NCI-H2029 treated with DMSO at 0.1 percent for 48 hours (cell line): ENCODE data around the gene TEX22.

Experiments used
- DNase-seq: peaks from one replicate; lab custom pipeline; 2025; lab: John Stamatoyannopoulos, UW

TEX22 gene

DNA sequence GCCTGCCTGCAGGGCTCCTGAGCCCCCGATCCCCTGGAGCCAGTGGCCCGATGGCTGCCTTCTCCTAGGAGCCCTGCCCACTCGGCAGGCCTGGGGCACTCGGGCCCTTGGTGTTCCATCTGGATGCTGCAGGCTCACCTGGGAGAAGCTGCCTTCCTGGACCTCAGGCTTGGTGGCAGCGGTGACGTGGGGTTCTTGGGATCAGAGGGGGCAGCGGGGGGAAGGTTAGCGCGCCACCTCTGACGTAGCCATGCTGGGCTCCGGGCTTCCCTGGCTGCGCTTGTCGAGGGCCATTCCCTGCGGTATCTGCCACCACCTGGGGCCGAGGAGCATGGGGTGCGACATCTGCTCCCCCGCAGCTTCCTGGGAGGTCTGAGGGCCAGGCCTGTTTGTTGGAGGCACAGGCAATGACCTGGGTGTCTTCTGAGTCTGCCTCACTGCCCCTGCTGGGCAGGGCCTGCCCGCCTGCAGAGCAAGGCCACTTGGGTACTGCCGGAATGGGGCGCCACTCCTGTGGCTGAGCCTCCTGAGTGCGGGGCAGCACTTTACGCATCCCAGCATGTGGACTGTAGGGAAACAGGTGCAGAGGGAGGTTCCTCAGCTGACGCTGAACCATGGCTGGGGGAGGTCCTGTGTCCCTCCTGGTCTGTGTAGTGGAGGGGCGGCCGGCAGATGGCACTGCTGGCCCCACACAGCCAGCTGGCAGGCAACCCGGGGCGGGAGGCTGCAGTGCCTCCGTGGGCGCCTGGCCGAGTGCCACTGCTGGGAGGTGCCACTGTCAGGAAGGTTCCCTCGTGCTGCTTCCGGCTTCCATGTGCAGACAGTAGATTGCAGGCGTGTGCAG lies 41.6 kb downstream of the TEX22 start:
- no peak for DNase-seq

DNA sequence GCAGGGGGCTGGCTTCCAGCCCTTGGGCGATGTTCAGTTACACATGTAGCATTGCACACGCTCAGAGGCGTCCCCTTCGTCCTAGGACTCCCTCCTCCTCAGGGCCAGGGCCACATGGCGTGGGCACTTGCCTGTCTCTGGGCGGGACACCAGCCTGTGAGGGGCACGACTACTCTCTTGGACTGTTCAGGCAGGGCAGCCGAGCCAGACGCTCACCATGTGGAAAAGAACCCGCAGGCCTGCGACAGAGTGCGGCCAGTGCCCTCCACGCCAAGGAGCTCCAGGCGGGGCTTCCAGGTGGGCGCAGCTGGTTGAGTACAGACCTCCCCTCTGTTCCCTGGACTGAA lies 42.2 kb downstream of the TEX22 start:
- DNase-seq: no peak

DNA sequence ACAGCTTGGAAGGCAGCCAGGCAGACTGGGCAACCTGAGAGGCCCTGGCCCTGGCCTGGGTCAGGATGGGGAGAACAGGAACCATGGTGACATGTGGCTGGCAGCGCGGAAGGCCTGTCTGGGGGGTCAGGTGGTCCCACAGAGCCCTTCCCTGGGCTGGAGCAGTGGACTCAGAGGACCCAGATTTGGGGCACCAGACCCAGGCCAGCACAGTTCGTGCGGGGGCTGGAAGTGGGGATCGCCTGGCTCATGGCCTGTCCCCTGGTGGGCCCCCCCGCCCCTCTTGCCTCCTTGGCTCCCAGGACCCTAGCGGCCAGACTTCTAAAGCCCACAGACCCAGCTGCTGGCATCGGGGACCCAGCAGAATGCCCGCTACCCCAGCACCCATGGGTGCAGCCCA lies 42.7 kb downstream of the TEX22 start:
- DNase-seq: no peak

DNA sequence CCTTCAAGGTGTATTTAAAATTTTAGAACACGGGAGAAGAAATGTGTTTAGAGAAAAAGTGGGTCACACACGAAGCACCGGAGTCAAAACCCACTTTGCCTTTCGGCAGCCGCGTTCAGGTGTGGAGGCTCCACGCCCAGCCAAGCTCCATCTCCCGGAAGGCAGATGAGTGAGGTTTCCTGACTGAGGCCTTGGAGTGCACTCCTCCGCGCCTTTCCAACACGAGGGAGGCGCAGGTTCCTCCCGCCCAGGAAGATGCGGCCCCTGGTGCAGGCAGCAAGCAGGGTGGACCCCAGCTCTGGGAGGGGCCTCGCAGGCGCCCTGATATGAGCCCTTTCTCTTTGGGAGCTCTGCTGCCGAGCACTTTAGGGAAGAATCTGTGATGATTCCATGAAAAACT lies 43.8 kb downstream of the TEX22 start:
- DNase-seq: no peak

DNA sequence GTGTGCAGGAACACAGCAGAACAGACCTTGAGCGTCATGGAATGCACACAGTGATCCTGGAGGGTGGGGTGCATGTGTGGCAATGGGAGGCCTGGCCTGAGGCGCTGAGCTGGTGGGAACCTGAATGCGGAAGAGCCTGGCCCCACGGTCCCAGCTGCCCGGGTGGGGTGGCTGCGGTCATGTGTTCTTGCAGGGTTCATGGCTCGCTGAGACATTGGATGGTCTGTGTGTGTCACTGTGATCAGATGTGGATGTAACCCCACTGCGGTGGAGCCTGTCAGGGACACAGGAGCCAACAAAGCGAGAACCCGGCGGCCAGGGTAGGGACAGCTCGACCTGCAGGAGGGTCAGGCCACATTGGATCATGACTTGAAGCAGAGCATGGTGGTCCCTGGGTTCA lies 44.5 kb downstream of the TEX22 start:
- no peak for DNase-seq

DNA sequence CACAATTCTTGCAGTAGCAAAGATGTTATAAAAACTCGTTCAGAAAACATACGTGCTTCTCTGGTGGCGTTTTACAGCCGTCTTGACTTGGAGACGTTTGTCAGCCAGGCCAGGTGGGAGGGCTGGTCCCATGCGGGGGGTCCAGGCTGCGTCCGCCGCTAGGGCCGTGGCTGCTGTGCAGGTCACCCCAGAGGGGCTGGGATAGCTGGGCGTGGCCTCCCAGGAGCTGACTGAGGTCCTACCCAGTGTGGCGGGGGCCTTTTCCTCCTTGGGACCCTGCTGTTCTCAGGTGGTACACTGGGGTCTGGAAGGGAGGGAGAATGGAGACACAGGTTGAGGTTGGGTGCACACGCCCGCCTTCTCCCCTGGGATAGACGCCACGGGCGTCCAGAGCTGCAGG lies 46.5 kb downstream of the TEX22 start:
- DNase-seq: no peak

DNA sequence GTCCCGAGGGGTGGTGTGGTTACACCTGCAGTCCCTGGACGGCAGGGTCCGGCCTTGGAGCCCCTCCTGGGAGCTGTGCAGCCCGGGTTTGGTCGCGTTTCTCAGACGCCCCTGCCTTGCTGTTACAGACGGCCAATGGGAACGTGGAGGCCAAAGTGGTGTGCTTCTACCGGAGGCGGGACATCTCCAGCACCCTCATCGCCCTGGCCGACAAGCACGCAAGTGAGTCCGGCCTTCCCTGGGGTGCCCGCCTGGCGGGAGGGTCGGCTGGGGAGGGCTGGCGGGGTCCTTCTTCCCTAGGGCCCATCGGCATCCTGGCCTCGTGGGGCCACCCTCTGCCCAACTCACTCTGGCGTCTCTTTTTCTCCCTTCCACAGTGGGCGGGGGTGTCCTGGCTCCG lies 47.0 kb downstream of the TEX22 start:
- DNase-seq: no peak

DNA sequence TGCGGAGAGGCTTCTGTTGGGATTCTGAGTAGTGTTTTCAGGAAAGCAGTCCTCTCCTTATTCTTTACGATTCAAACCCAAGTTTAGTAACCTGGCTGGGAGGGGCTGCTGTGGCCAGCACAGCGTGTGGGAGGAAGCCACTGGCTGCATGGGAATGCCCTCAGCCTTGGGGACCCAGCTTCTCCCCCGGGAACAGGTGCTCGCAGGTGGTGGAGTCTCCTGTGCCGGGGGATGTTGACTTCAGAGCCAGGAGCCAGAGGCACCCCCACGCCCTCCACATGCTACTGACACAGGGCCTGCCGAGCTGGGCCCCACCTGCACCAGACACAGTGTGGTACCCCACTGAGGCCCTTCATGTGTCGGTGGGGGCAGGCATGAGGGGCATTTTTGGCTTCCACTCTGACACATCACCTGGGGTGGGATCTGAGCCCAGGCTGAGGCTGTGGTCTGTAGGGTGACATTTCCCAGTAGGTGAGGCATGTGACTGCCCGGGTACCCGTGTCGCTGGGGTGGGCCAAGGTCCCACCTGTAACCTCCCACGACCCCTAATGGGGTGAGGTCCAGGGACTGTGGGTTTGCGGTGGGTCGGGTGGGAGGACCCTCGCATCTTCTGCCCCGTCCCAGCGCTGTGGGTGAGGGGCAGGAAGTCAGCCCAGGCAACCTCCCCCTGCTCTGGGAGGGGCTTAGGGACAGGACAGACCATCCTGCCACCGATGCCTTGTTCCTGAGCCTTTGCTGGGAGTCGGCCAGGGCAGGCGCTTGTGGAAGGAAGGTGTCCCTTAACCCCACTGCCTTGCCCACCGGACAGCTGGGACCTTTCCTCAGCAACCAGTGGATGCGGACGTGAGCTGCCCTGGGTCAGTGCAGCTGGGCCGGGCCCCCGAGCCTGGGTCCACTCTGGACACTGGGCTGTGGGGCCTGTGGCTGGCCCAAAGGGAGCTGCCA lies 47.8 kb downstream of the TEX22 start:
- DNase-seq: no peak

DNA sequence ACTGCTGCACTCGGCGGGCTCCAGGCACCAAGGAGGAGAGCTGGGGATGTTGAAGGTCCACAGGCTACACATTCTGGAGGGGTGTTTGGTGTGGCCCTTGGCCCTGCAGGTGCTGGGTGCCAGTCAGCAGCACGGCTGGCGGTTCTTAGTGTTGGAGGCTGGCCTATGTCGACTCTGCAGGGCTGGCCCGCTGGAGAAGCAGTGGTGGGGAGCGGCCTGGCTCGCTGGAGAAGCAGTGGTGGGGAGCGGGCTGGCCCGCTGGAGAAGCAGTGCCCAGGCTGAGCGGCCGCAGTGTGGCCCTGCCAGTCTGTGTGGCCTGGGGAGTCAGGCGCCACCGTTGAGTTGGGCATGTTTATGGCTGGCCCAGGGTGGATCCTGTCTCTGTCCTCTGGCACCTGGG lies 48.6 kb downstream of the TEX22 start:
- DNase-seq: no peak

DNA sequence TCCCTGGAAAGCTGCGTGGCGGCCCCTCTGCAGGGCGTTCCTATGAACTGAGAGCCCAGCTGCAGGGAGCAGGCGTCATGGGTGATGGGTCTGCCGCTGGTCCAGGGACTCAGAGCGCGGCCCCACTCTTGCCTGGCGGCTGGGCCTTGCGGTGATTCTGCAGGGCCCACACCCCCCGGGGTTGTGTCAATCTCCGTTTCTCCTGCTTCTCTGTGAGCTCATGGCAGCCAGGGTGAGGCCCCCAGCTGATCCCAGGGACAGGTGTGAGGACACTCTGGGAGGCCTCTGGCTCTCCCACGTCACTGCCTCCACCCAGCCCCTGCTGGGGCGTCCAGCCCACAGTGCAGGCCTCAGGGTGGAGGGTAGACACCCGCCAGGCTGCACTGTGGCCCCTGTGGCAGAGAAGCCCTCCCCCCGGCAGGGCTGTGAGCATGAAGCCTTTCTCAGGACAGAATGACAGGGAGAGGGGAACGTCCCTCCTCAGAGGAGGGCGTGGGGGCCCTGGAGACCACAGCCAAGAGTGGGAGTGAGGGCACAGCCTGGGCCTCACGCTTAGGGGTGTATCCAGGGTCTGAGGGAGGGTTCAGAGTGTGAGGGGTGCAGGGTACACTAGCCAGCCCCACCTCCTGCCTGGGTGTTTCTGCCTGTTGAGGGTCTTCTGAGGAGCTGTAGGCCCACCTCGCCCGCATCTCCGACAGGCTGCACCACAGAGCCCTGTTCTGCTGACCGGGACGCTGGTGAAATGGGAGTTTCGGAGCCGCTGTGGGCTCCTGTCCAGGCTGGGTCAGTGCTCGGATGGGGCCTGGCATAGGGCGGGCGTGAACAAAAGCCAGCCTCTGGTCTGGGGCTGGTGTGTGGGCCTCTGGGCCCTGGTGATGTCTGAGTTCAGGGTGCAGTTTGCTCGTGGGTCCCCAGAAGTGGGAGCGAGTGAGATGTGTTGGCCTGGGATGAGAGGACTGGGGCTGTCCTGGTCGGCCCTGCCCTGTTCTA lies 49.6 kb downstream of the TEX22 start:
- DNase-seq: no peak

DNA sequence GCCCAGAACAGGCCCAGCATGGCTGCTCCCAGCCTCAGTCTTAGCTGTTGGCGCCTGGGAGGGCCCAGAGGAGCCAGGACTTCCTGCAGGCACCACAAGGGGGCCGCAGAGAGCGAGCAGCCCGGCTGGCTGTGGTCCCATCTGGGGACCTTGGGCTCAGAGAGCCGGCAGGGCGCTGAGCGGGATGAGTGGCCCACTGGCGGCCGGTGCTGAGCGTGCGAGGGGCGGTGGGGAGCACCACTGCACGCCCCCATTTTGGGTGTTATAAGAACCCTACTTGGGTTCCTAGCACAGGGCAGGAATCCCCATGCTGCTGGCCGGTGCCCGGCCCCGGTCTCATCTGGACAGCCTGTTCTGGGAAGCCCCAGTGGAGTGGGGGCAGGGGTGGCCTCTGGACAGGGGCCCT lies 50.4 kb downstream of the TEX22 start:
- DNase-seq: no peak

DNA sequence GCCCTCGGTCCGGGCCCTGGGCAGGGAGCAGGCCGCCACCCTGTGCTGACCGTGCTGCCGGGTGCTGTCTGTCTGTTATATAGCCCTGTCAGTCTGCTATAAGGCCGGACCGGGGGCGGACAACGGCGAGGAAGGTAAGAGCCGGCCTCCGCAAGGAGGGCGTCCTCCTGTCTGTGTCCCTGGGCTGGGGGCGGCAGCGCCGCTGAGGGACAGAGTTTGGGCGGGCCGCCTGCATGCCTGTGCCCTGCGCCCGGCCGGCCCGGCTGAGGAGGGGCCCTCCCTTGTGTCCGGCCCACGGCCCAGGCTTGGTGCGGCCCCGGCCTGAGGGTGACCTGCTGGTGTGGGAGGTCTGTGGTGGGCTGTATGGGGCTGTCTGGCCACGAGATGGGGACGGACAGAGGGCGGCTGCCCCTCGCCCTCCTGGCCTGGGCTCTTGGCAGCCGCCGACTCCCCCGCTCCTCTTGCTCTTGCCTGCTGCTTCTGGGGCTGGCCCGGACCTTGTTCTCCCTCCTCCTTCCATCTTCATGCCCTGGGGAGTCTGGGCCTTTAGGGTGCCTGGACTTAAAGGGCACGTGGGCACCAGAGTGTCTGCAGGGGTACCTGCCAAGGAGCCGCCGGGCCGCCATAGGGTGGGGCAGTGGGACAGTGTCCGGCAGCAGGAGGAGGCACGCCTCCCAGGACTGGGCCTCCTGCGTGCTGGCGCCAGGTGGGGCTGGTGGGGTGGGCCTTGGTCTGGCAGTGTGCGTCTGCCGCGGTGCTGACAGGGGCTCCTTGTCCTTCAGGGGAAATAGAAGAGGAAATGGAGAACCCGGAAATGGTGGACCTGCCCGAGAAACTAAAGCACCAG lies 51.2 kb downstream of the TEX22 start:
- no peak for DNase-seq

DNA sequence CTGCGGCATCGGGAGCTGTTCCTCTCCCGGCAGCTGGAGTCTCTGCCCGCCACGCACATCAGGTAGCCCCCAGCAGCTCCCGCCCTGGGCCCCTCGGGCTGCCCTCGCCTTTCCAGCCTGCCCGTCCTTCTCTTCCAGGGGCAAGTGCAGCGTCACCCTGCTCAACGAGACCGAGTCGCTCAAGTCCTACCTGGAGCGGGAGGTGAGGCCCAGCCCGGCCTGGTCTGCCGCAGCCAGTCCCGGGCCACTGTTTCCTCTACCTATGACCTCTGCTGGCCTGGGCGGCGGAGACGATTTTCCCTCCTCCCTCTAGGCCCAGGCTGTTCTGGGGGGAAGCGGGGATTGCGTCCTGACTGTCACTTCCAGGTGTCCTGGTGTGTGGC lies 51.8 kb downstream of the TEX22 start:
- DNase-seq: no peak

DNA sequence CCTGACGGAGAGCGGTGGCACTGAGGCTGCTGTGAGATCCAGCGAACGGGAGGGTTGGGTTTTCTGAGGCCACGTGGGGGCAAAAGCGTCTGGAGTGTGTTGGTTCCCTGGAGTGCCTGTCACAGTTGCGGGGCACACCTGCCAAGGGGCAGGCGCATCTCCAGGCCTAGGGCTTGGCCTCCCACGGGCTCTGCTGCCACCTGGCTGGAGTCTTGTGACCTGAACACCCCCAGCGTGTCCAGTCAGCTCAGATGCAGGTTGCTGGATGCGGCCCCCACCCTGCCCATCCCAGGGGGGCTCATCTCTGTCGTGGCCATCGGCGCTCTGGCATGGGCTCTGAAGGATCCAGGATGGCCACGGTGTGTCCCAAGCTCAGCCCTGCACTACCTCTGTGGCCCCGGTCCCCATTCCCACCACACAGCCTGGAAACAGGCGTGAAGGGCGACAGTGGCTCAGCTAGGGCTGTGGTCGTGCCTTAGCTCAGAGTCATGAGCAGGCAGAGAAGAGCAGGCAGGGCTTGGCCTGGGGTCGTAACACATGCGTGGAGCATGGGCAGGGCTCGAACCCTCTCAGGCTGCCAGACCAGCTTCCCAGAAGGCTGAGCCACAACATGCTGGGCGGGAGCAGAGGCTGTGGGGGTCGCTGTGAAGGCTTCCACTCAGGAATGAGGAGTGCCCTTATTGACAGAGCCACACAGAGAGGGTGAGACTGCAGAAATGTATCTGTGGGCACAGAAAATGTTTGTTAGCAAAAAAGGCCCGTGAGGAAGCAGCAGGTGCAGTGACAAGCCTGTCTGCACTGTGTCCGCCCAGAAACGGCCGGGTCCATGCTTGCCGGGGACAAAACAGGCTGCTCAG lies 52.8 kb downstream of the TEX22 start:
- DNase-seq: no peak

DNA sequence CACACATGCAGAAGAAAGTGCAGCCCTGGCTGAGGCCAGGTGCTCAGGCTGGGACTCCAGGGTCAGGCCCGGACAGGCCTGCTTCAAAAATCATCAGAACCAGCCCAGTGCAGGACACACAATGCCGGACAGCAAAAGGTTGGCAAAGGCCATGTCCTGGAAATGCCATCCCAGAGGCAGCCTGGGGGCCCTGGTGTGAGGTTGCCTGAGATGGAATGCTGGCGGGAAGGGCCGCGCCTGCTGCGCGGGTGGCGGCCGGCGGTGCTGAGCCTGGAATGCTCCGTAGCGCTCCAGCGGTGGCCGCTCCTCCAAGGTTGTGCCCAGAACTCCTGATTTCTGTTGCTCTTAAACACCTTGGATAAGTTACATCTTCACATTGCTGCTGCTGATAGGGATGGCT lies 54.6 kb downstream of the TEX22 start:
- DNase-seq: no peak

DNA sequence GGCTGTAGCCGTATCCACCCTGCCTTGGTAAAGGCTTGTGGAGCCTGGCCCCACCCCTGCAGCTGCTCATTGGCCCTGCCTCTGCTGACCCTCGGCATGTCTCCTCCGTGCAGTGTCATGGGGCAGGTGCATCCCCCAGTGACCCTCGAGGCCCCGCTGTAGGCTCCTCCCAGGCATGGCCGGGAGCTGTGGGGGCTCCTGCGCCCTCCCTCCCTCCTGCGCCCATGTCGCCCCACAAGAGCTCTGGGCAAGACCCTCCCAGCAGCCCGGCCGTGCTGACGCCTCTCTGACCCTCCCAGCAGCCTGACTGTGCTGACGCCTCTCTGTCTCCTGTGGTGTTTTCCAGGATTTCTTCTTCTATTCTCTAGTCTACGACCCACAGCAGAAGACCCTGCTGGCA lies 55.5 kb downstream of the TEX22 start:
- no peak for DNase-seq

DNA sequence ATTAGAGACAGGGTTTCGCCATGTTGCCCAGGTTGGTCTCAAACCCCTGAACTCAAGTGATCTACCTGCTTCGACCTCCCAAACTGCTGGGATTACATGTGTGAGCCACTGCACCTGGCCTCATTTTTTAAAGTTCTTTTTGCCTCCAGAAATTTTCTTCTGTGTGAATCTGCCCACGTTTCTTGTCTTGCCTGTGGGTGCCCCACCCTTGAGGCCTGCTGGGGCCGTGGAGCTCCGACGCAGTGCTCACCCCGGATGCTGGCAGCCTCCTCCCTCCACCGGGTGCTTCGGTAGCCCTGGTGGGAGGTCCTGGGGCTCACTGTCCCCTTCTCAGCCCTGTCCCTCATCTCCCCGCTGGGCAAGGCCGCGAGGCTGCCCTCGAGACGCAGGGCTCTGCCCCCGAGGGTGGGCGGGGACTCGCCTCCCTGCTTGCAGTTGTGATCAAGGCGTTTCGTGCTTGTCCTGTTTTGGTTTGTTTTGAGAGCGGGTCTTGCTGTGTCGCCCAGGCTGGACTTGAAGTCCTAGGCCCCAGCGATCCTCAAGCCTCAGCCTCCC lies 56.8 kb downstream of the TEX22 start:
- no peak for DNase-seq

DNA sequence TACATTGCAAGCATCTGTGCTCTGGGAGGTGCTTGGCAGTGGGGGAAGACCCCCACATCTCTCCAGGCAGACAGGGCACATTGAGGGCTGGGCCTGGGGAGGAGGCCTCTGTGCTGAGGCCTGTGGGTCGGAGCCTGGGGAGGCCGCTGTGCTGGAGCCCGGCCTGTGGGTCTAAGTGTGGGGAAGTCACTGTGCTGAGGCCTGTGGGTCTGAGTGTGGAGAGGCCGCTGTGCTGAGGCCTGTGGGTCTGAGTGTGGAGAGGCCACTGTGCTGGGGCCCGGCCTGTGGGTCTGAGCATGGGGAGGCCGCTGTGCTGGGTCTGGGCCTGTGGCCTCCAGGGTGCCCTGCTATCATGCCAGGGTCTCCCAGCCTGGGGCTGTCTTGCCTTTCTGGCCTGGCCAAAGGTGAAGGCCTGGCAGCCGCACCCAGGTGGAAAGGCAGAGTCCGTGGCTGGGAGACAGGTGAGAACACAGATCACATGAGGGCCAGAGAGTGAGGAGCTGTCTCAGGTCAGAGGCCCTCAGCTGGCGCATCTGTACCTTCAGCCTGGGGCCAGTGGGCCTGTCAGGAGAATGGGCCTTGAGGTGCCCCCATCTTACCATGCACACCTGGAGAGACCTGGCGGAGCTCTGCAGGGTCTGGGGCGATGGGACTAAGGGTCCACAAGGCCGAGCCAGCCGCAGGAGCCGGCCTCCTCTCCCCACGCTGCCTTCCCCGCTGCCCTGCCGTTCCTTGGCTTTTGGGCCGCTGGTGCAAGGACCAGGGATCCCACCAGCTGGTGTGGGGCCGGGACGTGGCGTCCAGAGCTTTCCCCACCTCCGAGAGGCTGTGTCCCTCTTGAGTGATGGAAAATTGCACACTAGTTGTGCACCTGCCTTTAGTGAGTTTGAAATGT lies 57.7 kb downstream of the TEX22 start:
- no peak for DNase-seq
